PC-9 (cell line): ENCODE measurements around the gene AHSG. TPM values are rescaled to one million over a fixed set of nuclear protein-coding genes. Genes with fewer than 3 reads are reported as not detected.
A peak's percentile ranks its signal among the peaks of the same experiment; 100 is the strongest.

Experiments
- BruUV-seq: library from RNA; stranded (reverse); fragments of 400-500 nt; replicated peaks from 2 replicates; lab custom pipeline; 2021; lab: Mats Ljungman, UMichigan
- CTCF ChIA-PET: fragments of 300-600 bp; sonication (Branson Sonifier 250); formaldehyde crosslinking; loops from one replicate; lab custom pipeline; 2022; ENCODE audit warnings: antibody characterized with exemption; lab: Charles Lee
- POLR2A ChIA-PET: fragments of 300-600 bp; sonication (Branson Sonifier 250); formaldehyde crosslinking; loops from one replicate; lab custom pipeline; 2022; ENCODE audit warnings: antibody characterized with exemption; ENCODE audit not compliant: unreplicated experiment; lab: Charles Lee
- DNase-seq, 2 experiments: peaks; one replicate each; pipeline versions ENCODE4 v3.0.0 to v3.0.0-alpha.2; 2015 to 2022; ENCODE audit warnings: mixed read lengths in 1 of 2
- H2AFZ ChIP-seq: fragments of 200-600 bp; sonication (generic); 2 replicates; pipeline ENCODE4 v1.8.1; 2017; ENCODE audit warnings: antibody characterized with exemption
- H3F3A ChIP-seq: fragments of 200-600 bp; sonication (generic); 2 replicates; pipeline ENCODE4 v1.8.1; 2017; ENCODE audit warnings: antibody characterized with exemption, mild to moderate bottlenecking, low read depth; ENCODE audit not compliant: insufficient read depth
- H3K27ac ChIP-seq: fragments of 200-600 bp; sonication (generic); 2 replicates; pipeline ENCODE4 v1.6.1; 2016; ENCODE audit warnings: mixed run types
- H3K27me3 ChIP-seq: fragments of 200-600 bp; sonication (generic); 2 replicates; pipeline ENCODE4 v1.6.1; 2016; ENCODE audit warnings: low read depth, mixed run types; ENCODE audit not compliant: insufficient read depth
- H3K36me3 ChIP-seq: fragments of 200-600 bp; sonication (generic); 2 replicates; pipeline ENCODE4 v1.6.1; 2016; ENCODE audit warnings: low read depth, mixed run types
- H3K4me1 ChIP-seq: fragments of 200-600 bp; sonication (generic); replicated peaks from 2 replicates; pipeline ENCODE4 v1.6.1; 2016; ENCODE audit warnings: mixed run types; ENCODE audit not compliant: insufficient read depth
- H3K4me2 ChIP-seq: fragments of 200-600 bp; sonication (generic); 2 replicates; pipeline ENCODE4 v1.6.1; 2017; ENCODE audit warnings: mixed run types
- H3K4me3 ChIP-seq: fragments of 200-600 bp; sonication (generic); 2 replicates; pipeline ENCODE4 v1.6.1; 2016; ENCODE audit warnings: mixed run types
- H3K79me2 ChIP-seq: fragments of 200-600 bp; sonication (generic); 2 replicates; pipeline ENCODE4 v1.6.1; 2017; ENCODE audit warnings: low read depth, mixed run types
- H3K9me2 ChIP-seq: fragments of 200-600 bp; sonication (generic); 2 replicates; pipeline ENCODE4 v1.8.1; 2017; ENCODE audit warnings: mild to moderate bottlenecking; ENCODE audit not compliant: insufficient read depth
- H3K9me3 ChIP-seq: fragments of 200-600 bp; sonication (generic); 2 replicates; pipeline ENCODE4 v1.8.1; 2016; ENCODE audit warnings: low read depth; ENCODE audit not compliant: insufficient read depth
- H4K20me1 ChIP-seq: fragments of 200-600 bp; sonication (generic); 2 replicates; pipeline ENCODE4 v1.8.1; 2017; ENCODE audit not compliant: insufficient read depth
- CTCF ChIP-seq: fragments of 200-600 bp; sonication (generic); conservative IDR thresholded peaks from 2 replicates; pipeline ENCODE4 v1.6.1; 2017; ENCODE audit warnings: mixed run types, antibody characterized with exemption, mild to moderate bottlenecking, moderate library complexity
- EZH2 ChIP-seq: fragments of 200-600 bp; sonication (generic); IDR thresholded peaks from 2 replicates; pipeline ENCODE4 v1.8.0; 2017; ENCODE audit warnings: antibody characterized with exemption, low read depth
- intact Hi-C: fragments of 100-400 bp; cut with micrococcal nuclease; formaldehyde crosslinking; loops from one replicate; pipeline ENCODE4 v1.10.0; 2022; ENCODE audit not compliant: unreplicated experiment
- total RNA-seq: library from RNA; stranded (reverse); gene quantifications from 2 replicates; pipeline ENCODE4 v1.2.3, GENCODE V29; 2021

Gene AHSG
- total RNA-seq, 1 experiment from 2014 or later, result not detected

- Histone ChIP-seq H3K79me2 (no peaks in the 10 kb centered on the region), H3K4me3 (no peak overlapping the region), H3K4me2 (0 out of 2 replicates have a peak overlapping the region, but pooled peaks have one; percentile 26), H3K36me3 (no peaks in the 10 kb centered on the region), H2AFZ (no peak overlapping the region), H3K9me3 (no peaks in the 10 kb centered on the region), H3K27me3 (no peaks in the 10 kb centered on the region), H3K9me2 (no peaks in the 10 kb centered on the region), H3K27ac (no peak overlapping the region), H3K4me1 (peaks cover 16% of the 10 kb centered on the region), H4K20me1 (no peaks in the 10 kb centered on the region), H3F3A (peaks cover 10% of the 10 kb centered on the region; the same call in 1 of the 2 replicates)
- ChIA-PET POLR2A (interaction anchor here (0.6 kb wide), 2 partner anchors 25 to 170 kb away, joined by 4 to 5 read pairs; no protein-coding TSS in a partner anchor), CTCF (interaction anchor here (0.6 to 2.5 kb wide), 17 partner anchors 18 to 942 kb away, joined by 3 to 19 read pairs (median 4); partner anchors contain the start of gene DNAJB11)
- intact Hi-C loops, result loop anchor here (10.0 kb wide), 2 partner anchors 321 to 1101 kb away; partner anchors contain the start of gene ST6GAL1
- no peak for DNase-seq
- no peak for TF ChIP-seq EZH2
- TF ChIP-seq CTCF, result no peak
- BruUV-seq, result no TSS peak
These were observed 1.4 kb downstream of the AHSG start for GRCh38 chr3:186614266-186614596.

- intact Hi-C loops, result loop anchor here (1.0 to 10.0 kb wide), 4 partner anchors 192 to 1100 kb away; partner anchors contain the start of genes RFC4 and ST6GAL1
- Histone ChIP-seq H3K4me3 (no peak overlapping the region), H3K27ac (no peak overlapping the region), H4K20me1 (no peaks in the 10 kb centered on the region), H3K9me2 (no peaks in the 10 kb centered on the region), H3K36me3 (no peaks in the 10 kb centered on the region), H3K79me2 (no peaks in the 10 kb centered on the region), H3K4me1 (peaks cover 16% of the 10 kb centered on the region), H3F3A (peaks cover 10% of the 10 kb centered on the region; the same call in 1 of the 2 replicates), H3K9me3 (no peaks in the 10 kb centered on the region), H3K27me3 (no peaks in the 10 kb centered on the region), H2AFZ (peak overlapping the region; percentile 44; the same call in 1 of the 2 replicates), H3K4me2 (peak overlapping the region; percentile 26)
- ChIA-PET POLR2A (interaction anchor here (0.6 kb wide), 2 partner anchors 26 to 169 kb away, joined by 4 to 5 read pairs; no protein-coding TSS in a partner anchor), CTCF (interaction anchor here (0.6 to 2.9 kb wide), 17 partner anchors 18 to 942 kb away, joined by 3 to 19 read pairs (median 5); partner anchors contain the start of gene DNAJB11)
- TF ChIP-seq CTCF, result peak; percentile 100
- TF ChIP-seq EZH2, result no peak
- DNase-seq, result peak; percentile 65 to 85
- no TSS peak for BruUV-seq
These were observed 2.0 kb downstream of the AHSG start for GRCh38 chr3:186614597-186615483.

GRCh38 chr3:186616299-186616617 lies 3.4 kb downstream of the AHSG start:
- no peaks in the 10 kb centered on the region for H4K20me1 ChIP-seq
- intact Hi-C loops, result loop anchor here (2.0 to 10.0 kb wide), 6 partner anchors 29 to 1099 kb away; partner anchors contain the start of genes RFC4 and ST6GAL1
- no TSS peak for BruUV-seq
- peaks cover 16% of the 10 kb centered on the region for H3K4me1 ChIP-seq
- H3K9me2 ChIP-seq, result no peaks in the 10 kb centered on the region
- no peak for DNase-seq
- no peaks in the 10 kb centered on the region for H3K36me3 ChIP-seq
- H3K27me3 ChIP-seq, result no peaks in the 10 kb centered on the region
- H3K4me3 ChIP-seq, result no peak overlapping the region
- no peak overlapping the region for H2AFZ ChIP-seq
- no peaks in the 10 kb centered on the region for H3K79me2 ChIP-seq
- no peak for TF ChIP-seq EZH2
- no peak for TF ChIP-seq CTCF
- H3K9me3 ChIP-seq, result no peaks in the 10 kb centered on the region
- peaks cover 10% of the 10 kb centered on the region; the same call in 1 of the 2 replicates for H3F3A ChIP-seq
- CTCF ChIA-PET, result interaction anchor here (0.9 to 2.9 kb wide), 12 partner anchors 19 to 374 kb away, joined by 4 to 16 read pairs (median 10); no protein-coding TSS in a partner anchor
- H3K27ac ChIP-seq, result no peak overlapping the region
- H3K4me2 ChIP-seq, result peak overlapping the region; percentile 68; the same call in 1 of the 2 replicates
- POLR2A ChIA-PET, result interaction anchor here (0.5 to 0.9 kb wide), 5 partner anchors 26 to 174 kb away, joined by 3 to 9 read pairs (median 3); no protein-coding TSS in a partner anchor
